ENCODE data around the gene CD6. TPM values are rescaled to one million over a fixed set of nuclear protein-coding genes. Genes with fewer than 3 reads are reported as not detected.

The CD6 gene
- polyA plus RNA-seq, 2 of the 4 experiments (the other 2 are of a cell fraction) = 0.06 TPM

DNA sequence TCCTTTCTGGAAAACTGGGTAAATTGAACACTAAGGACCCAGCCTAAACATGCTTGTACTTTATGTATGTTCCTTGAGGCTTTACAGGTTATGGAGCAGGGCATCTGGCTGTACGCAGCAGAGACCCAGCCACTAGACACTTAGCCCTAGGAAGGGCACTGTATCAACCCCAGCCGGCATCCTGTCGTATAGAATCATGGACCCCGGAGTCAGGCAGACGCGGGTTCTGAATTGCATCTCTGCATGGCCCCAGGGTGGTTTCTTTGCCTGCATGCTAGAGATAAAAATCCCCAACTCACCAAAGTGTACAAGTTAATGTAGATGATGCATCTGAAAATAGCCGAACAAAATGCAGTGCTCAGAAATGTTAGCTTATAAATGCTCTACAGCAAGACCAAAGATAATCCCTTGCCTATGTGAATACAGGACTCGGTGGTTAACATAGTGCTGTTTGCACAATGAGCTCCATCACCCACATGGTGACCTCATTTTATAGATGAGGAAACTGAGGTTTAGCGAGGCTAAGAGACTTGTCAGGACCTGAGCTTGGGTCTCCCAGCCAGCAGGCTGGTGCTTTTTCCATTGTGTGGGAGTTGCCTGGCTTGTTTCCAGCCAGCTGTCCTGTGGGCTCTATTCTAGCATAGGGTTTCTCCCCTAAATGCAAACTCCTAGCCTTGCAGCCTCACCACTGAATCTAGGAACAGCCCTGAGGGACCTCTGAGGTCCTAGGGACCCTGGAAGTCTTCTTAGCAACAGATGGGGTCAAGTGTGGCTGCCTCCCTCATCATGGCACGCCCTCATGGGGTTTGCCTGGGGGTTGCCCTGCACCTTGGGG lies 7.3 kb downstream of the CD6 start:
- Histone ChIP-seq H3K27ac (no peak overlapping the region), H3K4me1 (no peaks in the 10 kb centered on the region), H3K4me2 (no peak overlapping the region), H3K9me3 (no peaks in the 10 kb centered on the region), H3K4me3 (no peak overlapping the region)
- no peak for ATAC-seq
- FAIRE-seq = no peak
- CTCF ChIA-PET = interaction anchor here (0.9 kb wide), 2 partner anchors 10 to 13 kb away, joined by 5 to 6 read pairs; no protein-coding TSS in a partner anchor
- TF ChIP-seq BHLHE40 (IDR thresholded peaks at IDR 0.05; ENCODE audit: low read depth, low read length) = no peak
- TF ChIP-seq GATA3 (IDR thresholded peaks at IDR 0.05; ENCODE audit: borderline replicate concordance) = no peak
- TF ChIP-seq CBX2 (IDR thresholded peaks at IDR 0.05; ENCODE audit: borderline replicate concordance, low read depth) = no peak
- no peak for TF ChIP-seq USF2 (IDR thresholded peaks at IDR 0.05)
- no peak for TF ChIP-seq RARB (CRISPR knock-in tag; IDR thresholded peaks at IDR 0.05)
- no peak for TF ChIP-seq ZC3H11A (IDR thresholded peaks at IDR 0.05)
- TF ChIP-seq RAD21 (conservative IDR thresholded peaks at IDR 0.05 in 1 of 2, IDR thresholded peaks at IDR 0.05 in 1 of 2) = no peak
- no peak for TF ChIP-seq PBX3 (IDR thresholded peaks at IDR 0.05)
- TF ChIP-seq CEBPB (IDR thresholded peaks at IDR 0.05) = no peak
- TF ChIP-seq, protein P1, sequence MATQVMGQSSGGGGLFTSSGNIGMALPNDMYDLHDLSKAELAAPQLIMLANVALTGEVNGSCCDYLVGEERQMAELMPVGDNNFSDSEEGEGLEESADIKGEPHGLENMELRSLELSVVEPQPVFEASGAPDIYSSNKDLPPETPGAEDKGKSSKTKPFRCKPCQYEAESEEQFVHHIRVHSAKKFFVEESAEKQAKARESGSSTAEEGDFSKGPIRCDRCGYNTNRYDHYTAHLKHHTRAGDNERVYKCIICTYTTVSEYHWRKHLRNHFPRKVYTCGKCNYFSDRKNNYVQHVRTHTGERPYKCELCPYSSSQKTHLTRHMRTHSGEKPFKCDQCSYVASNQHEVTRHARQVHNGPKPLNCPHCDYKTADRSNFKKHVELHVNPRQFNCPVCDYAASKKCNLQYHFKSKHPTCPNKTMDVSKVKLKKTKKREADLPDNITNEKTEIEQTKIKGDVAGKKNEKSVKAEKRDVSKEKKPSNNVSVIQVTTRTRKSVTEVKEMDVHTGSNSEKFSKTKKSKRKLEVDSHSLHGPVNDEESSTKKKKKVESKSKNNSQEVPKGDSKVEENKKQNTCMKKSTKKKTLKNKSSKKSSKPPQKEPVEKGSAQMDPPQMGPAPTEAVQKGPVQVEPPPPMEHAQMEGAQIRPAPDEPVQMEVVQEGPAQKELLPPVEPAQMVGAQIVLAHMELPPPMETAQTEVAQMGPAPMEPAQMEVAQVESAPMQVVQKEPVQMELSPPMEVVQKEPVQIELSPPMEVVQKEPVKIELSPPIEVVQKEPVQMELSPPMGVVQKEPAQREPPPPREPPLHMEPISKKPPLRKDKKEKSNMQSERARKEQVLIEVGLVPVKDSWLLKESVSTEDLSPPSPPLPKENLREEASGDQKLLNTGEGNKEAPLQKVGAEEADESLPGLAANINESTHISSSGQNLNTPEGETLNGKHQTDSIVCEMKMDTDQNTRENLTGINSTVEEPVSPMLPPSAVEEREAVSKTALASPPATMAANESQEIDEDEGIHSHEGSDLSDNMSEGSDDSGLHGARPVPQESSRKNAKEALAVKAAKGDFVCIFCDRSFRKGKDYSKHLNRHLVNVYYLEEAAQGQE (IDR thresholded peaks at IDR 0.05) = no peak
- TF ChIP-seq MAZ (IDR thresholded peaks at IDR 0.05; ENCODE audit: borderline replicate concordance, low read depth, low read length) = no peak
- no peak for TF ChIP-seq ESRRA (IDR thresholded peaks at IDR 0.05; ENCODE audit: borderline replicate concordance, low read length)
- TF ChIP-seq TP53 (CRISPR knock-in tag; IDR thresholded peaks at IDR 0.05) = no peak
- no peak for TF ChIP-seq RNF2 (IDR thresholded peaks at IDR 0.05; ENCODE audit: borderline replicate concordance, low read depth)
- no peak for TF ChIP-seq SREBF2 (IDR thresholded peaks at IDR 0.05)
- TF ChIP-seq FOSB (CRISPR knock-in tag; IDR thresholded peaks at IDR 0.05) = no peak
- TF ChIP-seq EP300 (IDR thresholded peaks at IDR 0.05) = no peak
- TF ChIP-seq ZFP36 (IDR thresholded peaks at IDR 0.05; ENCODE audit: borderline replicate concordance, partially characterized antibody) = no peak
- TF ChIP-seq, protein P2, sequence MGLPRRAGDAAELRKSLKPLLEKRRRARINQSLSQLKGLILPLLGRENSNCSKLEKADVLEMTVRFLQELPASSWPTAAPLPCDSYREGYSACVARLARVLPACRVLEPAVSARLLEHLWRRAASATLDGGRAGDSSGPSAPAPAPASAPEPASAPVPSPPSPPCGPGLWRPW (IDR thresholded peaks at IDR 0.05) = no peak
- TF ChIP-seq ZSCAN20 (CRISPR knock-in tag; IDR thresholded peaks at IDR 0.05) = no peak
- 65% methylated on average over 10 of the region's 10 CpGs for WGBS (ENCODE audit: missing lambda C conversion rate)
- no peak for DNase-seq (ENCODE audit: low read depth in 1 of 2, low spot score in 1 of 2)
- POLR2A ChIA-PET = no interaction called here

- Histone ChIP-seq H3K4me1 (peaks cover 6% of the 10 kb centered on the region; the same call in 1 of the 3 replicates), H3K4me2 (no peak overlapping the region), H3K27ac (no peak overlapping the region), H3K4me3 (no peak overlapping the region), H3K9me3 (no peaks in the 10 kb centered on the region)
- FAIRE-seq (no peak), ATAC-seq (no peak), DNase-seq (ENCODE audit: low read depth in 1 of 2, low spot score in 1 of 2) (no peak)
- CTCF ChIA-PET = interaction anchor here (0.6 to 1.9 kb wide), 2 partner anchors 12 to 158 kb away, joined by 3 to 5 read pairs; no protein-coding TSS in a partner anchor
- TF ChIP-seq MYC (IDR thresholded peaks at IDR 0.05; ENCODE audit: borderline replicate concordance, low read length) = no peak
- no peak for TF ChIP-seq POLR2A (IDR thresholded peaks at IDR 0.05; ENCODE audit: low read length)
- TF ChIP-seq MAFK (IDR thresholded peaks at IDR 0.05; ENCODE audit: partially characterized antibody) = no peak
- TF ChIP-seq BCL3 (IDR thresholded peaks at IDR 0.05) = no peak
- TF ChIP-seq SREBF2 (IDR thresholded peaks at IDR 0.05) = no peak
- TF ChIP-seq FOXS1 (CRISPR knock-in tag; IDR thresholded peaks at IDR 0.05) = no peak
- no peak for TF ChIP-seq ATOH8 (CRISPR knock-in tag; IDR thresholded peaks at IDR 0.05; ENCODE audit: low read depth)
- TF ChIP-seq, protein P3, sequence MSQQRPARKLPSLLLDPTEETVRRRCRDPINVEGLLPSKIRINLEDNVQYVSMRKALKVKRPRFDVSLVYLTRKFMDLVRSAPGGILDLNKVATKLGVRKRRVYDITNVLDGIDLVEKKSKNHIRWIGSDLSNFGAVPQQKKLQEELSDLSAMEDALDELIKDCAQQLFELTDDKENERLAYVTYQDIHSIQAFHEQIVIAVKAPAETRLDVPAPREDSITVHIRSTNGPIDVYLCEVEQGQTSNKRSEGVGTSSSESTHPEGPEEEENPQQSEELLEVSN (IDR thresholded peaks at IDR 0.05; ENCODE audit: borderline replicate concordance, low read depth) = no peak
- 67% methylated on average over 5 of the region's 12 CpGs for WGBS (ENCODE audit: missing lambda C conversion rate)
- POLR2A ChIA-PET = no interaction called here
Observed at GRCh38 chr11:60981515-60981914, 10.0 kb downstream of the CD6 start.
